Mesenchymal stem cell (in vitro differentiated cells and primary cell): ENCODE measurements around the gene AKR7A2.

Experiments
- DNase-seq: peaks from one replicate; pipeline ENCODE4 v3.0.0-alpha.2; 2013
- H2AFZ ChIP-seq: one replicate; pipeline ENCODE4 v1.6.1; 2013; ENCODE audit warnings: low read depth, mild to moderate bottlenecking, control low read depth, inconsistent platforms, low read length, moderate library complexity
- H2AK5ac ChIP-seq: 2 replicates; pipeline ENCODE4 v1.6.1; 2013; ENCODE audit warnings: low read length, moderate library complexity, mild to moderate bottlenecking, inconsistent platforms; ENCODE audit not compliant: severe bottlenecking
- H2BK120ac ChIP-seq: one replicate; pipeline ENCODE4 v1.6.1; 2013; ENCODE audit warnings: low read depth, mild to moderate bottlenecking, inconsistent platforms, low read length, moderate library complexity
- H2BK12ac ChIP-seq, 2 experiments: one replicate each; pipeline ENCODE4 v1.6.1; 2013; ENCODE audit warnings: inconsistent platforms in 2 of 2, low read length in 2 of 2, mild to moderate bottlenecking in 2 of 2, moderate library complexity in 2 of 2, control low read depth in 1 of 2
- H2BK15ac ChIP-seq: one replicate; pipeline ENCODE4 v1.6.1; 2013; ENCODE audit warnings: mild to moderate bottlenecking, low read depth, inconsistent platforms; ENCODE audit not compliant: poor library complexity, severe bottlenecking
- H2BK5ac ChIP-seq: 2 replicates; pipeline ENCODE4 v1.6.1; 2013; ENCODE audit warnings: low read depth, mild to moderate bottlenecking, low read length, control low read depth, inconsistent platforms; ENCODE audit not compliant: poor library complexity, severe bottlenecking
- H3K14ac ChIP-seq, 2 experiments: one replicate each; pipeline ENCODE4 v1.6.1; 2013; ENCODE audit warnings: inconsistent platforms in 2 of 2, low read length in 2 of 2, control low read depth in 1 of 2, mild to moderate bottlenecking in 1 of 2, moderate library complexity in 1 of 2
- H3K18ac ChIP-seq, 2 experiments: one replicate each; pipeline ENCODE4 v1.6.1; 2013; ENCODE audit warnings: inconsistent platforms in 2 of 2, low read length in 2 of 2, control low read depth in 1 of 2, low read depth in 1 of 2, mild to moderate bottlenecking in 1 of 2
- H3K23ac ChIP-seq, 2 experiments: one replicate each; pipeline ENCODE4 v1.6.1; 2013; ENCODE audit warnings: inconsistent platforms in 2 of 2, low read length in 2 of 2, mild to moderate bottlenecking in 2 of 2, moderate library complexity in 2 of 2, control low read depth in 1 of 2
- H3K27ac ChIP-seq: 2 replicates; pipeline ENCODE4 v1.5.1; 2013; ENCODE audit warnings: mild to moderate bottlenecking, moderate library complexity, low read length, control low read depth, inconsistent platforms; ENCODE audit not compliant: poor library complexity, severe bottlenecking
- H3K27me3 ChIP-seq, 2 experiments: 2 replicates each; pipeline versions ENCODE4 v1.6.1 to v1.7.0; 2013; ENCODE audit warnings: low read length in 2 of 2, mild to moderate bottlenecking in 2 of 2, moderate library complexity in 2 of 2, control low read depth in 1 of 2, inconsistent platforms in 1 of 2; ENCODE audit not compliant: control insufficient read depth in 1 of 2, insufficient read depth in 1 of 2
- H3K36me3 ChIP-seq, 2 experiments: 2 replicates each; pipeline versions ENCODE4 v1.6.1 to v1.7.0; 2013; ENCODE audit warnings: low read length in 2 of 2, control low read depth in 1 of 2, inconsistent platforms in 1 of 2, low read depth in 1 of 2, mild to moderate bottlenecking in 1 of 2; ENCODE audit not compliant: insufficient read depth in 2 of 2, control insufficient read depth in 1 of 2
- H3K4ac ChIP-seq, 2 experiments: one replicate each; pipeline ENCODE4 v1.6.1; 2013; ENCODE audit warnings: inconsistent platforms in 2 of 2, low read length in 2 of 2, mild to moderate bottlenecking in 2 of 2, moderate library complexity in 2 of 2, control low read depth in 1 of 2, low read depth in 1 of 2
- H3K4me1 ChIP-seq: 2 replicates; pipeline ENCODE4 v1.6.1; 2013; ENCODE audit warnings: low read depth, low read length, control low read depth; ENCODE audit not compliant: control insufficient read depth, insufficient read depth
- H3K4me2 ChIP-seq: 2 replicates; pipeline ENCODE4 v1.6.1; 2013; ENCODE audit warnings: low read length, mild to moderate bottlenecking, inconsistent platforms; ENCODE audit not compliant: poor library complexity, severe bottlenecking
- H3K4me3 ChIP-seq, 2 experiments: 2 replicates each; pipeline versions ENCODE4 v1.5.1 to v1.7.0; 2013; ENCODE audit warnings: low read length in 2 of 2, mild to moderate bottlenecking in 2 of 2, control low read depth in 1 of 2, low read depth in 1 of 2; ENCODE audit not compliant: insufficient read depth in 1 of 2
- H3K79me1 ChIP-seq: replicated peaks from 2 replicates; pipeline ENCODE4 v1.6.1; 2013; ENCODE audit warnings: mild to moderate bottlenecking, control low read depth, low read length, inconsistent platforms; ENCODE audit not compliant: poor library complexity, severe bottlenecking
- H3K9ac ChIP-seq: 2 replicates; pipeline ENCODE4 v1.7.0; 2013; ENCODE audit warnings: mild to moderate bottlenecking, low read length, moderate library complexity
- H3K9me3 ChIP-seq: 2 replicates; pipeline ENCODE4 v1.7.0; 2013; ENCODE audit warnings: mild to moderate bottlenecking, low read length; ENCODE audit not compliant: control insufficient read depth
- H4K8ac ChIP-seq: one replicate; pipeline ENCODE4 v1.6.1; 2013; ENCODE audit warnings: inconsistent platforms, mild to moderate bottlenecking, low read length, moderate library complexity
- H4K91ac ChIP-seq: one replicate; pipeline ENCODE4 v1.6.1; 2013; ENCODE audit warnings: mild to moderate bottlenecking, low read length, inconsistent platforms
- WGBS: methylation state at CpG from one replicate; pipeline ENCODE4 v1.1.7; 2013; ENCODE audit warnings: mixed read lengths; 5-methylcytosine and 5-hydroxymethylcytosine counted together

AKR7A2 gene

GRCh38 chr1:19312782-19313635 lies 1.1 kb upstream of the AKR7A2 start:
- H3K4me3 ChIP-seq, result peak overlapping the region; percentile 82
- H4K91ac ChIP-seq, result no peak overlapping the region
- peak overlapping the region; percentile 46 for H2AK5ac ChIP-seq
- no peak overlapping the region for H3K23ac ChIP-seq
- peak overlapping the region; percentile 94 for H3K9ac ChIP-seq
- 50% methylated on average over 18 of the region's 20 CpGs for WGBS
- no peak overlapping the region for H2BK5ac ChIP-seq
- H3K4me1 ChIP-seq, result peaks cover 46% of the 10 kb centered on the region
- peak overlapping the region; percentile 18 to 75 for H2BK12ac ChIP-seq
- H2BK15ac ChIP-seq, result peak overlapping the region; percentile 68
- peak overlapping the region in 1 of 2 experiments; percentile 66 for H3K14ac ChIP-seq
- H3K27ac ChIP-seq, result peak overlapping the region; percentile 39
- H3K27me3 ChIP-seq, result no peaks in the 10 kb centered on the region
- H3K79me1 ChIP-seq, result peaks cover 50% of the 10 kb centered on the region
- peak overlapping the region; percentile 74 for H3K4me2 ChIP-seq
- H4K8ac ChIP-seq, result peak overlapping the region; percentile 5
- H2BK120ac ChIP-seq, result no peak overlapping the region
- peak overlapping the region in 1 of 2 experiments; percentile 94 for H3K4ac ChIP-seq
- H3K18ac ChIP-seq, result peak overlapping the region; percentile 23 to 68
- H2AFZ ChIP-seq, result no peak overlapping the region
- no peak for DNase-seq
- H3K9me3 ChIP-seq, result no peaks in the 10 kb centered on the region
- peaks cover 27 to 33% of the 10 kb centered on the region in 2 experiments for H3K36me3 ChIP-seq

GRCh38 chr1:19311503-19311930 lies 427 bp downstream of the AKR7A2 start:
- Histone ChIP-seq H4K91ac (peak overlapping the region; percentile 93), H3K27ac (peak overlapping the region; percentile 17), H2BK5ac (no peak overlapping the region), H2AK5ac (no peak overlapping the region), H3K4me1 (peaks cover 40% of the 10 kb centered on the region), H3K4me2 (peak overlapping the region; percentile 94), H2BK15ac (peak overlapping the region; percentile 3), H3K14ac (peak overlapping the region in 1 of 2 experiments; percentile 87), H2AFZ (peak overlapping the region; percentile 75), H3K4ac (peak overlapping the region; percentile 85 to 95), H2BK120ac (no peak overlapping the region), H3K36me3 (peaks cover 35 to 37% of the 10 kb centered on the region in 2 experiments), H3K79me1 (peaks cover 48% of the 10 kb centered on the region), H3K18ac (peak overlapping the region; percentile 95 to 97), H3K23ac (peak overlapping the region; percentile 41 to 92), H3K27me3 (no peaks in the 10 kb centered on the region), H3K9me3 (no peaks in the 10 kb centered on the region), H3K9ac (peak overlapping the region; percentile 89), H4K8ac (peak overlapping the region; percentile 78), H3K4me3 (peak overlapping the region; percentile 87 to 88), H2BK12ac (peak overlapping the region in 1 of 2 experiments; percentile 26)
- DNase-seq, result no peak
- 2% methylated on average over 29 of the region's 29 CpGs for WGBS

GRCh38 chr1:19310720-19311502 lies 1.0 kb downstream of the AKR7A2 start:
- peak overlapping the region; percentile 45 for H4K91ac ChIP-seq
- peak overlapping the region; percentile 75 for H2AFZ ChIP-seq
- H3K4ac ChIP-seq, result peak overlapping the region; percentile 15 to 95
- peaks cover 47% of the 10 kb centered on the region for H3K79me1 ChIP-seq
- peak overlapping the region in 1 of 2 experiments; percentile 26 for H2BK12ac ChIP-seq
- H2AK5ac ChIP-seq, result no peak overlapping the region
- H3K27me3 ChIP-seq, result no peaks in the 10 kb centered on the region
- peak overlapping the region; percentile 95 to 97 for H3K18ac ChIP-seq
- H3K23ac ChIP-seq, result peak overlapping the region in 1 of 2 experiments; percentile 41
- H3K27ac ChIP-seq, result peak overlapping the region; percentile 17
- H3K4me1 ChIP-seq, result peaks cover 36% of the 10 kb centered on the region
- WGBS, result 61% methylated on average over 11 of the region's 13 CpGs
- peak overlapping the region; percentile 78 for H4K8ac ChIP-seq
- peak overlapping the region; percentile 87 to 88 for H3K4me3 ChIP-seq
- no peaks in the 10 kb centered on the region for H3K9me3 ChIP-seq
- peak overlapping the region in 1 of 2 experiments; percentile 87 for H3K14ac ChIP-seq
- H3K9ac ChIP-seq, result peak overlapping the region; percentile 89
- H3K36me3 ChIP-seq, result peaks cover 37 to 40% of the 10 kb centered on the region in 2 experiments
- no peak overlapping the region for H2BK120ac ChIP-seq
- H2BK5ac ChIP-seq, result no peak overlapping the region
- peak overlapping the region; percentile 3 for H2BK15ac ChIP-seq
- peak overlapping the region; percentile 94 for H3K4me2 ChIP-seq
- peak; percentile 49 for DNase-seq
